T-helper 17 cell (primary cell): ENCODE data around the gene SCARB2. TPM values are rescaled to one million over a fixed set of nuclear protein-coding genes. Genes with fewer than 3 reads are reported as not detected.

Source experiments
- ATAC-seq: fragments of 150-1000 bp; cut with Tn5 transposase; 2 replicates; pipeline ENCODE4 v1.10.0; 2021; ENCODE audit warnings: mild to moderate bottlenecking, moderate library complexity
- DNase-seq, 3 donors: peaks; one replicate each; pipeline versions ENCODE4 v3.0.0 to v3.0.0-alpha.2; 2020 to 2021
- H3K9me3 ChIP-seq: one replicate; pipeline ENCODE4 v1.7.0; 2013; ENCODE audit warnings: low read length, mild to moderate bottlenecking; ENCODE audit not compliant: control insufficient read depth, poor library complexity, severe bottlenecking
- H3K27ac Mint-ChIP-seq: one replicate; pipeline ENCODE4 v1.8.0; 2022; ENCODE audit warnings: mild to moderate bottlenecking, moderate library complexity, mixed read lengths
- H3K27me3 Mint-ChIP-seq: one replicate; pipeline ENCODE4 v1.8.0; 2022; ENCODE audit warnings: mixed read lengths
- H3K36me3 Mint-ChIP-seq: one replicate; pipeline ENCODE4 v1.8.0; 2022; ENCODE audit warnings: low read depth, mixed read lengths
- H3K4me1 Mint-ChIP-seq: one replicate; pipeline ENCODE4 v1.8.0; 2022; ENCODE audit warnings: mild to moderate bottlenecking, mixed read lengths
- H3K4me3 Mint-ChIP-seq: one replicate; pipeline ENCODE4 v1.8.0; 2022; ENCODE audit warnings: mild to moderate bottlenecking, moderate library complexity, mixed read lengths
- total RNA-seq, 4 donors: library from RNA in 2 of 4; stranded (reverse) in 2 of 4; gene quantifications; one replicate each; pipeline ENCODE4 v1.2.3 and lab custom pipeline; 2022 to 2026

The SCARB2 gene
- total RNA-seq, 2 donors from 2014 or later: 27.5 to 28.6 TPM

DNA sequence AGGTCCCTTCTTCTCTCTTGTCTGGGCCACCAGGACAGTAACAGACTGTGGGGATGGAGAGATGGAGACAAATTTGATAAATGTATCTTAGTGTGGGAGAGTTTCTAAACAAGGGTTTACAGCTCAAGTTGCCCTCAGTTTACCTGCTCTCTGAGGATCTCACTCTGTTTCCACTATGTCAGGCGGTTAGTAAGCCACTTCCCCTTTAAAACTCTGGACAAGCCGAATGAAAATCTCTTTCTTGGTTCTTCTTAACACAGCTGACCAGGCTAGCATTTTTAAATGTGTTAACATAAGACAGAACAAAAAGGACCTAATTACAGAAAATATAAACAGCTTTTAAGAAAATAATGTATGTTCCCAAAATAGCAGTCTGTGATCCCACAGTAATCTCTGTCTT lies 2.9 kb upstream of the SCARB2 start:
- ATAC-seq (no peak), DNase-seq (no peak)
- peak overlapping the region; percentile 33 for H3K4me3 Mint-ChIP-seq
- H3K27me3 Mint-ChIP-seq: no peaks in the 10 kb centered on the region
- peaks cover 27% of the 10 kb centered on the region for H3K4me1 Mint-ChIP-seq
- H3K27ac Mint-ChIP-seq: no peak overlapping the region
- H3K9me3 ChIP-seq: no peaks in the 10 kb centered on the region
- no peaks in the 10 kb centered on the region for H3K36me3 Mint-ChIP-seq

DNA sequence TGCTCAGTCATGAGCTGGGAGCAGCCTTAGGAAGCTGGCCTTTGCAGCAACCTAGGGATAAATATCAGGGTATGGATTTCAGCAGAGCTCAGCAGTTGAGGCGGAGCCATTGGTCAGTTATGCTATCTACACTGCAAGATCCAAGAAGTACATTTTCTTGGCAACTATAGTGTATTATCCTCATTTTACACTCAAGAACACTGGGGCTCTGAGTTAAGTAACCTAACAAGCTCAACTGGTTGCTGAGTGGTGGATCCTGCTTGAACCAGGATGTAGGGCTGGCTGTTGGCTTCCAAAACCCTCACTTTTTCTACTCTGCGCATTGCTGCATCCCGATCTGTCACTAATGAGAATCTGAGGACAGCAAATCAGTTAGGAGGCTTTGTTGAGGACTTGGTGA lies 1.5 kb upstream of the SCARB2 start:
- no peaks in the 10 kb centered on the region for H3K9me3 ChIP-seq
- Mint-ChIP-seq H3K27me3 (no peaks in the 10 kb centered on the region), H3K4me1 (peaks cover 35% of the 10 kb centered on the region), H3K4me3 (peak overlapping the region; percentile 94), H3K27ac (peak overlapping the region; percentile 93), H3K36me3 (no peaks in the 10 kb centered on the region)
- ATAC-seq (no peak), DNase-seq (no peak)

DNA sequence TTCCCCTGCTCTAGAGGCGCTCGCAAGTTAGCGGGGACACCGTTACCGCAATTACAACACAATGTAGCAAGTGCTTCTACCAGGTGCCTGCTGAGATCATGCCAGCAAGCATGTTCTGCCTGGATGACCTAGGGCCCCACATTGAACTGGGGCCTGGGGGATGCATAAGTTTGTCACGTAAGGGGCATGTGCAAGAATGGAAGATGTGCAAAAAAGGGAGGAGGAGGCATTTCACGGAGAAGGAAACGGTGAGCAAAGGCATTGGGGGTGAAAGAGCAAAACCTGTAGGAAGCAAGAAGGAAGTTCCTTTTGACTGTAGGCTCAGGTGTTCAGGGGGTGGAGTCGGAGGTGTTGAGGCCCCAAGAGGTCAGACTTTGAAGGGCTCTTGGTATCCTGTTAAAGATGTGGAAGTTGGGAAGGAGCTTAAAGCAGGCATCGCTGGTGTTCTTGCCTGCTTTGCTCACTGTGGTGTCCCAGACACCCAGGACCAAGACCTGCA lies 602 bp upstream of the SCARB2 start:
- H3K27ac Mint-ChIP-seq: peak overlapping the region; percentile 93
- ATAC-seq: no peak
- H3K36me3 Mint-ChIP-seq: no peaks in the 10 kb centered on the region
- peaks cover 38% of the 10 kb centered on the region for H3K4me1 Mint-ChIP-seq
- H3K4me3 Mint-ChIP-seq: peak overlapping the region; percentile 94
- H3K9me3 ChIP-seq: no peaks in the 10 kb centered on the region
- H3K27me3 Mint-ChIP-seq: no peaks in the 10 kb centered on the region
- DNase-seq: no peak

DNA sequence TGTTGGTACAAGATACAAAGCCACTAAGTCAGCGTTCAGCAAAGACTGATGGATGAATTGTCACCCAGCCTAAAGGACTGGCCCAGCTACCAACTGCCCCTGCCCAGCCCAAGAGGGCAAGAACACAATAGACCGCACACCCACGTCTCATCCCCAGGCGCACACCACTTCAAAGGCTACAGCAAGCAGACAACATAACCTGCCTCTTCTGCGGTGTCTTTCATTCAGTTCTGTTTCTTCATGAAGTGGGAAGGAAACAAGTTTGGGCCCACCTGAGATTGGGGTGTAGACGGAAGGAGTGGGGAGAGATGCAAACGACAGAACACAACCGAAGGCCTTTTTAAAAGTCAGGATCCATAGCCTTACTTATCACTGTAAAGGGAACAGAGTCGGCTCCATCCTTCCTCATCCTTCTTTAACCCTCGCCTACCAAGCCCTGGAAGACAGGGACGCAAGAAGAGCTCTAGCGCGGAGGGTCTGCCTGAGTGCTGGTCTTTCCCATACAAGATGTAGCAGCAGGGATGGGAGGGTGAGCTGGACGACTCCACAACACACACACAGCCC lies 691 bp downstream of the SCARB2 start:
- H3K4me1 Mint-ChIP-seq: peaks cover 46% of the 10 kb centered on the region
- peak overlapping the region; percentile 93 for H3K27ac Mint-ChIP-seq
- H3K27me3 Mint-ChIP-seq: no peaks in the 10 kb centered on the region
- H3K36me3 Mint-ChIP-seq: no peaks in the 10 kb centered on the region
- H3K9me3 ChIP-seq: no peaks in the 10 kb centered on the region
- ATAC-seq (peak; percentile 45), DNase-seq (peak; percentile 21 to 37 (median 31))
- peak overlapping the region; percentile 94 for H3K4me3 Mint-ChIP-seq

DNA sequence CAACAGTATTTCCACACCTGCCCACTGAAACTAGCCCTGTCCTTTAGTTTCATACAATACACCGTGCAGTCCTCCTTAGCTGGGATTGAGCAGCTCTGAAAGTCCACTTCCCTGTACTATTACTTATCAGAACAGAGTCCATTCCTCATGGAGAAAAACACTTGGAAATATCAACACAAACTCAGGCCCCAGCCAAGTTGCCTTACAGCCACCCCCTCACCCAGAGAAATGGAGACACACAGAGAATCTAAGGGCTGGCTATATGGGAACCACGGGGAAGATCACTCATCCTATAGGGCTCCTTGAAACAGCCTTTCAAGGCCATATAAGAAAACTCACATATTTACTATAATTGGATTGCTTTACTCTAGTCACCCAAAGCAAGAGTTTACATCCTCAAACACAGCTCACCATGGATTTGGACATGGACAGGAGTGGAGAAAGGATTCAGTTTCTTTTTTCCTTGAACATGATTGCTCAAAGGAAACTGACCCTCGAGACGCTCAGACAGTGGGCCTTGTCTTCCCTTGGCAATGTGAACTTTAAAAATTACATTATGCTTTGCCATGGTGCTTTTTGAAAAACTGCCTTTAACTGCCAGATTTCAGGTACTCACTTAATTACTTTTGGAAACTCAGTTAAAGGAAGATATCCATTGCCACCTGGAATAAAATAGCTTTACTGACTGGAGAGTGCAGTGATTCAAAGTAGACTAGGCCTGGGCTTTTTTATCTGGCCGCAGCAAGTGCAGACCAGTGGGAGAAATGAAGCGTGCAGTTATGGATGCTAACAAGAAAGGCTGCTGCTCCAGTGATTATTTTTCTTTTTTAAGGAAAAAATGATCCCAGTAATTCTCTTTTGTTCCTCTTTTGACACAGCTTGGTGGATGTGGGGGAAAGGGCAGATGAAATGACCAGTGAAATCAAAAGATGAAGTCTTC lies 1.6 kb downstream of the SCARB2 start:
- ATAC-seq: no peak

DNA sequence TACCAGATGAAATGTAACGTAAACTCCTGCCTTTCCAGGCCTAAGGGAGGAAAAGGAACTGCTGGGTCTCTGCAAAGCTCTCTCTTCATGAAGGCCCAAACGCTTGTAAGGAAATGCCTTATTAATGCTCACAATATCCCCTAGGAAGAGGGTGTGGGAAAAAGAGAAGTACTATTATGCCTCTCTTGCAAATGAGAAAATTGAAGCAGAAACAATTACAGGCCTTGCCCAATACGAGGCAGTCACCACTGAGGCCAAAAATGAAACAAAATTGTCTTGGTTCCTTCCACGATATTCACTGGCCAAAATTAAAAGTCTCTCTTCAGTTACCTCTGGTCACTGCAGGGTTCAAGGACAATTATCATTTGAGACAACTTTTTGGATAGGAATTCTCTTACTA lies 3.2 kb downstream of the SCARB2 start:
- DNase-seq (no peak), ATAC-seq (no peak)
- no peak overlapping the region for H3K27ac Mint-ChIP-seq
- H3K9me3 ChIP-seq: no peaks in the 10 kb centered on the region
- peaks cover 44% of the 10 kb centered on the region for H3K4me1 Mint-ChIP-seq
- H3K36me3 Mint-ChIP-seq: no peaks in the 10 kb centered on the region
- no peak overlapping the region for H3K4me3 Mint-ChIP-seq
- H3K27me3 Mint-ChIP-seq: no peaks in the 10 kb centered on the region

More for the DNA sequence above, 1.6 kb downstream of the SCARB2 start:
- DNase-seq: no peak
- peak overlapping the region; percentile 93 for H3K27ac Mint-ChIP-seq
- peaks cover 46% of the 10 kb centered on the region for H3K4me1 Mint-ChIP-seq
- H3K9me3 ChIP-seq: no peaks in the 10 kb centered on the region
- H3K36me3 Mint-ChIP-seq: no peaks in the 10 kb centered on the region
- H3K4me3 Mint-ChIP-seq: peak overlapping the region; percentile 94
- H3K27me3 Mint-ChIP-seq: no peaks in the 10 kb centered on the region

DNA sequence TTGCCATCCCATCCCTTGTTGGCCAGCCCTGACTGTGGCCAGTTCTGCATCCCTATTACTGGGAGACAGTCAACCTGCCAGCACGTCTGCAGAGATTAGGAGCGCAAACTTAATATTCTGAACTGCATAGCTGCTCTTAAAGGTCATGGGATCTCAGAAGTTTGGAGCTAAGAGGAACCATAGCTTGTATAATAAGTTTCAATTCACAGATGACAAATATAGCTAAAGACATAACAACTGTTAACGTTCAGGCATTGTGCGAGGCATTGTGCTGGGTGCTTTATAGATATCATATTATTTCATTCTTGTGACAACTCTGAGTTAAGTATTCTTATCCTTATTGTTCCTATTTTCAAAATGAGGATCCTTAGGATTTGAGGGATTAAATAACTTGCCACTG lies 3.7 kb downstream of the SCARB2 start:
- no peak for ATAC-seq
- no peaks in the 10 kb centered on the region for H3K9me3 ChIP-seq
- no peak for DNase-seq
- no peaks in the 10 kb centered on the region for H3K36me3 Mint-ChIP-seq
- H3K27ac Mint-ChIP-seq: no peak overlapping the region
- H3K4me1 Mint-ChIP-seq: peaks cover 44% of the 10 kb centered on the region
- H3K27me3 Mint-ChIP-seq: no peaks in the 10 kb centered on the region
- H3K4me3 Mint-ChIP-seq: no peak overlapping the region

DNA sequence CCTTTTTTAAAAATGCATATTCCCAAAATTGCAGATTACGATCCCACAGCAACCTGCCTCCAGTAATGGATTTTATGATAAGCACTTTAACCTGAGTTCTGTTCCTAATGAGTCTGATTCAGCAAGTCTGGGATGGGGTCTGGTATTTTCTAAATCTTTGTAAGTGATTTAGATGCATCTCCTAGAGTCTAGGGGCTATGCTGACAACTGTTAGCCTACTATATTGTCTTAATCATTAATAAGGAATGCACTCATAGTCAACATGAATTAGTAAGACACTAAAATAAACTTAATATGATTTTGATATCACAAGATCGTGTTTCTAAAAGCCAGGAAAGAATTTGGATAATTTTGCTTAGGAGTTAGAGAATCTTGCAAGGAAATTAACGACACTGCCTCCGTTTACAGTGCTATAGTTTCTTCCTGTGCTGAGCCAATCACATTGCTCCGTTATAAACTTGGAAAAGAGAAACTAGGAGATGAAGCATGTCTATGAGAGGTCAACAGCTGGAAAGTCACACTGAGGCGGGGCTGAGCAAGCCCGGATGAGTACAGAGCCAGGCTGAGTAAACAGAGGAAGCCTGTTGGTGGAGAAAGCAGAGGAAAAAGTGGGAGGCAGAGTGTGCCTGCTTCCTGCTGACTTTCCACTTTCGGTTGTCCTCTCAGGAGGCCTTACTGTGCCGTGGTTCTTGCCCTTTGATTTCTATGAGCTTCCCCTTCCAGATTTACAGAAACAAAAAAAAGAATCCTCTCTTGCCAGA lies 5.4 kb downstream of the SCARB2 start:
- H3K4me3 Mint-ChIP-seq: peak overlapping the region; percentile 28
- peak overlapping the region; percentile 74 for H3K27ac Mint-ChIP-seq
- no peaks in the 10 kb centered on the region for H3K9me3 ChIP-seq
- ATAC-seq (no peak), DNase-seq (no peak)
- H3K4me1 Mint-ChIP-seq: peaks cover 35% of the 10 kb centered on the region
- no peaks in the 10 kb centered on the region for H3K27me3 Mint-ChIP-seq
- no peaks in the 10 kb centered on the region for H3K36me3 Mint-ChIP-seq

DNA sequence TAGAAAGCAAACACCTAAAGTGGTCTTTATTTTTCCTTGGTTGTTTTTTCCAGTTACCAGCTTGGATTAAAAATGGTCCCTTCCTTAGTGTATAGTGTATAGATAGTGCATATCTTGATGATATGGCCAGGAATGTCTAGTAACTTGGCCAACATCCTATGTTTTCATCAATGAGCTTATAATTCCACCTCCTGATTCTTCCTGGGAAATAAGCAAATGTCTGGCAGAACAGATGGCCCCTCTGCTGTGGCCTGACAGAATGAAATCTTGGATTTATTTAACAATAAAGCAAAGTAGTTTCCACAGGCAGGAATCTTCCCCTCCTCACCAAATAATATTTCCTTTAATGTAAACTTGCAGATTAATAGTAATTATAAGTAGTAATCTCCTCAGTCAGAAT lies 6.1 kb downstream of the SCARB2 start:
- ATAC-seq: no peak
- peaks cover 30% of the 10 kb centered on the region for H3K4me1 Mint-ChIP-seq

DNA sequence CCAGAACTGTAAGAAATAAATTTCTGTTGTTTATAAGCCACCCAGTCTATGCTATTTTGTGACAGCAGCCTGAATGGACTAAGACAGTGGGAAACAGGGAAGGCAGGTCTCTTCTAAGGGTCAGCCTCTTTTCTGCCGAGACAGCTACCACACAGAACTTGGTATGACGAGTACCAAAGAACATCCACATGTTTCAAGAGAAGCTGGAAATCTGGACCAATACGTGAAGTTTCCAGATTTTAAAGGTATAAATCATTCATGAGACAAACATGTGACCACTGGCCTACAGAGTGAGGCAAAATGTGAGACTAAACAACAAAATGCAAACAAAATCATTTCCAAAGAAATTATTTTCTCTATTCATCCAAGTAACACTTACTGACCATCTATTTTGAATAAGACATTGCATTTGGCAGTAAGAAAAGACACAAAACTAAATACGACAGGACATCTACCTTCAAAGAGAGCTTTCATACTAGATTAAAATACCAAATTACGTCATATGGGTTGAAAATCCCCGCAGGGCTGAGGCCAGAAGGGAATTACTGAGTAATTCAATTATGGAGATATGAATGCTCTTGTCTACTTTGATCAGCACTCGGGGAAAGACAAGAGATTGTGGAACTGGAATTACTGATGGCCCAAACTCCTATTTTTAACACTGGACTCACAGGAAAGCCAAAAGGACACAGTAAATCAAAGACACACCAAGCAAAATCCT lies 7.2 kb downstream of the SCARB2 start:
- H3K4me1 Mint-ChIP-seq: peaks cover 21% of the 10 kb centered on the region
- no peak overlapping the region for H3K27ac Mint-ChIP-seq
- H3K36me3 Mint-ChIP-seq: no peaks in the 10 kb centered on the region
- H3K27me3 Mint-ChIP-seq: no peaks in the 10 kb centered on the region
- no peak for ATAC-seq
- no peak for DNase-seq
- no peaks in the 10 kb centered on the region for H3K9me3 ChIP-seq
- no peak overlapping the region for H3K4me3 Mint-ChIP-seq

More for the DNA sequence above, 6.1 kb downstream of the SCARB2 start:
- DNase-seq: no peak
- Mint-ChIP-seq H3K36me3 (no peaks in the 10 kb centered on the region), H3K27me3 (no peaks in the 10 kb centered on the region), H3K27ac (peak overlapping the region; percentile 74), H3K4me3 (no peak overlapping the region)
- H3K9me3 ChIP-seq: no peaks in the 10 kb centered on the region

DNA sequence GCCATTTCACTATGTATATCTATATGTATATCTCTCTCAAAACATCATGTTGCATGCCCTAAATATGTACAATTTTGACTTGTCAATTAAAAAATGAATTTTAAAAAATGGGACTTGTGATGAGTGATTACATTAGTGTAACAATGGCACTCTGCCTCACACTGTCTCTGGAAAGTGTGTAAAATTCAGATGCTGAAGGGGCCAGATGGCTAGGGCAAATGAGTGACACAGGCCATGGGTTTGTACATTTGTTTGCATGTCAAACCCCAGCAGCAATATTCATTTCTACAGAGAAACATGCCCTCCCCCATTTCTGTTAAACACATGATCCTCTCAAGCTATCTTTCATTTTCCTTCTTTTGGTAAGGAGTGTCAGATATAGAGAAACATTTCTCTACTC lies 8.1 kb downstream of the SCARB2 start:
- no peaks in the 10 kb centered on the region for H3K9me3 ChIP-seq
- Mint-ChIP-seq H3K27me3 (no peaks in the 10 kb centered on the region), H3K4me3 (no peak overlapping the region), H3K27ac (no peak overlapping the region), H3K36me3 (no peaks in the 10 kb centered on the region), H3K4me1 (peaks cover 26% of the 10 kb centered on the region)
- ATAC-seq (no peak), DNase-seq (no peak)

DNA sequence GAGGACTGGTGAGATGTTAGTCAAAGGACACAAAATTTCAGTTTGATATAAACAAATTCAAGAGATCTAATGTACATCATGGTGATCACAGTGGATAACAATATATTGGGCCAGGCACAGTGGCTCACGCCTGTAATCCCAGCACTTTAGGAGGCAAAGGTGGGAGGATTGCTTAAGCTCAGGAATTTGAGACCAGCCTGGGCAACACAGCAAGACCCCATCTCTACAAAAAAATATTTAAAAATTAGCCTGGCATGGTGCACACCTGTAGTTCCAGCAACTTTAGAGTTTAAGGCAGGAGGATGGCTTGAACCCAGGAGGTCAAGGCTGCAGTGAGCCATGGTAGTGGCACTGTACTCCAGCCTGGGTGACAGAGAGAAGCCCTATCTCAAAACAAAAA lies 8.7 kb downstream of the SCARB2 start:
- Mint-ChIP-seq H3K4me3 (no peak overlapping the region), H3K27ac (peak overlapping the region; percentile 29), H3K4me1 (peaks cover 23% of the 10 kb centered on the region), H3K27me3 (no peaks in the 10 kb centered on the region), H3K36me3 (no peaks in the 10 kb centered on the region)
- H3K9me3 ChIP-seq: no peaks in the 10 kb centered on the region
- ATAC-seq: no peak
- no peak for DNase-seq
